ENCODE data around the gene PLEKHA3. TPM values are rescaled to one million over a fixed set of nuclear protein-coding genes. Genes with fewer than 3 reads are reported as not detected.
A peak's percentile ranks its signal among the peaks of the same experiment; 100 is the strongest.

PLEKHA3 gene
- total and polyA plus RNA-seq, 2 experiments from 2014 or later = 9.6 to 26.6 TPM

GRCh38 chr2:178479758-178480226, 465 bp upstream of the PLEKHA3 start:
- H3K27me3 ChIP-seq = no peaks in the 10 kb centered on the region
- no peak for DNase-seq (ENCODE audit: low read depth in 1 of 2, low spot score in 1 of 2)
- no peak for TF ChIP-seq CTCF (IDR thresholded peaks at IDR 0.05; ENCODE audit: low read depth, low read length)
- no peaks in the 10 kb centered on the region for H3K36me3 ChIP-seq
- peaks cover 13% of the 10 kb centered on the region for H3K4me1 ChIP-seq (ENCODE audit: low read depth)
- H3K27ac ChIP-seq = peak overlapping the region; percentile 81
- no peaks in the 10 kb centered on the region for H3K9me3 ChIP-seq (ENCODE audit: low read depth)
- peak overlapping the region; percentile 84 for H3K4me3 ChIP-seq

GRCh38 chr2:178482437-178482836, 2.2 kb downstream of the PLEKHA3 start:
- TF ChIP-seq CTCF (IDR thresholded peaks at IDR 0.05; ENCODE audit: low read depth, low read length) = no peak
- DNase-seq (ENCODE audit: low read depth in 1 of 2, low spot score in 1 of 2) = no peak
- Histone ChIP-seq H3K4me1 (ENCODE audit: low read depth) (peaks cover 10% of the 10 kb centered on the region), H3K4me3 (no peak overlapping the region), H3K36me3 (no peaks in the 10 kb centered on the region), H3K27me3 (no peaks in the 10 kb centered on the region), H3K27ac (no peak overlapping the region), H3K9me3 (ENCODE audit: low read depth) (no peaks in the 10 kb centered on the region)

- Histone ChIP-seq H3K4me1 (ENCODE audit: low read depth) (peaks cover 6% of the 10 kb centered on the region), H3K27ac (no peak overlapping the region), H3K4me3 (no peak overlapping the region), H3K9me3 (ENCODE audit: low read depth) (no peaks in the 10 kb centered on the region), H3K36me3 (no peaks in the 10 kb centered on the region), H3K27me3 (no peaks in the 10 kb centered on the region)
- TF ChIP-seq CTCF (IDR thresholded peaks at IDR 0.05; ENCODE audit: low read depth, low read length) = no peak
- peak in 1 of 2 donors; percentile 27 for DNase-seq (ENCODE audit: low read depth in 1 of 2, low spot score in 1 of 2)
These were observed 4.2 kb downstream of the PLEKHA3 start for GRCh38 chr2:178484245-178485041.

- no peak for TF ChIP-seq CTCF (IDR thresholded peaks at IDR 0.05; ENCODE audit: low read depth, low read length)
- Histone ChIP-seq H3K9me3 (ENCODE audit: low read depth) (no peaks in the 10 kb centered on the region), H3K27ac (no peak overlapping the region), H3K4me3 (no peak overlapping the region), H3K4me1 (ENCODE audit: low read depth) (peaks cover 6% of the 10 kb centered on the region), H3K36me3 (peaks cover 1% of the 10 kb centered on the region), H3K27me3 (no peaks in the 10 kb centered on the region)
- DNase-seq (ENCODE audit: low read depth in 1 of 2, low spot score in 1 of 2) = peak in 1 of 2 donors; percentile 24
These were observed 5.1 kb downstream of the PLEKHA3 start for GRCh38 chr2:178485356-178485755.

- no peak for DNase-seq (ENCODE audit: low read depth in 1 of 2, low spot score in 1 of 2)
- H3K9me3 ChIP-seq (ENCODE audit: low read depth) = no peaks in the 10 kb centered on the region
- H3K4me3 ChIP-seq = no peak overlapping the region
- no peaks in the 10 kb centered on the region for H3K4me1 ChIP-seq (ENCODE audit: low read depth)
- peaks cover 46% of the 10 kb centered on the region for H3K36me3 ChIP-seq
- no peak overlapping the region for H3K27ac ChIP-seq
- H3K27me3 ChIP-seq = no peaks in the 10 kb centered on the region
- no peak for TF ChIP-seq CTCF (IDR thresholded peaks at IDR 0.05; ENCODE audit: low read depth, low read length)
These were observed 11.4 kb downstream of the PLEKHA3 start for GRCh38 chr2:178491612-178492011.
